CMK (cell line): ENCODE results near the gene DAB2IP.
"Not testable (repeated sequence)": the region's sequence is repeated elsewhere in the genome, so short reads cannot be mapped to it uniquely, and the experiment has no call there.

ENCODE experiments used
- DNase-seq: peaks from one replicate; pipeline ENCODE4 v3.0.0-alpha.2; 2010; ENCODE audit warnings: low read depth

DAB2IP gene

DNA sequence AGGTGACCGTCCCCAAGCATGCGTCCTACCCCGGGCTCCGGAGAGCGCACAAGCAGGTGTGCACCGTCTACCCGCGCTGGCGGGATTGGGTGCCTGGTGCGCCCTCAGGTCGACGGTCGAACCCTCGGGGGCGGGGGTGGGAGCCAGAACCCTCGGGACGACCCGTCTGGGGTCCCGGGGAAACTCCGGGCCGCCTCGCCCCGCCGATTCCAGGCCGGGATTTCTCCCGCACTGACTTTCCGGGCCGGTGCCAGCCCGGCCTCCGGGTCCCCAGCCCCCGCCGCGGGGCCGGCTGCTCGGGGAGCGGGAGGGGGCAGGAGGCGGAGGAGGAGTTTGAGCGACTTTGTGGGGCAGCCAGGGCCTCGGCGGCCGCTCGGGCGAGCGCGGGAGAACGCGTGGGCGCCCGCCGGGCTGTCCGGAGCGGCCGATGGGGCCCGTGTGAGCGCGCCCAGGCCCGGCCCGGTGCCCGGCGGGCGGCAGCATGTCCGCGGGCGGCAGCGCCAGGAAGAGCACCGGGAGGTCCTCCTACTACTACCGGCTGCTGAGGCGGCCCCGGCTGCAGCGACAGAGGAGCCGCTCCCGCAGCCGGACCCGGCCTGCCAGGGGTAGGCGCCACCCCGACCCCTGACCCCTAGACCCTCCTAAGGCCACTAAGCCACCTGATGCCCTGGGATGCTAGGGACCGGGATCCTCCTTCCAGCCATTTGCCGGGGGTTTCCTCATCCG, at the start of gene DAB2IP:
DAB2IP (plus strand) TSS at position 340 of the 726 bp plus-strand sequence; CDS start at position 482, 142 bp downstream.
- no peak for DNase-seq

- DNase-seq: no peak
Observed at GRCh38 chr9:121603028-121603427, 48.4 kb upstream of the DAB2IP start.

DNA sequence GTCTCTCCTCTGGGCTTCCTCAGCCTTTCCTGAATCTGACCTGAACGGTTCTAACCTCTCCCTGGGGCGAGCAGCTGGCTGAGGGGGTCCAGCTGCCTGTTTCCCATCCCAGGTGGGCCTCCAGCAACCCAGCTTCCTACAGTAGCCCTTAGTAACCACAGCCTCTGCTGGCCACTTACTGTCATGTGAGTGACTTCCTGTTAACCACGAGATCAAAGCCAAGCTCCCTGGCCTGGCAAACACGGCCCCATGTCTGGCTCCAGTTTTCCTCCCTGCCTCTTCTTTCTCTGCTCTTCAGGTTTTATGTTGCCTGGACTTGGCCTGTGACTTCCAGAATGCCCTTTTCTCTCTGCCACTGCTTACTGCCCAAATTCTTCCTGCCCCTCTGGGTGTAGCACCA, 47.2 kb upstream of the DAB2IP start:
- DNase-seq: no peak

- DNase-seq: no peak
Observed at GRCh38 chr9:121604654-121605053, 46.8 kb upstream of the DAB2IP start.

DNA sequence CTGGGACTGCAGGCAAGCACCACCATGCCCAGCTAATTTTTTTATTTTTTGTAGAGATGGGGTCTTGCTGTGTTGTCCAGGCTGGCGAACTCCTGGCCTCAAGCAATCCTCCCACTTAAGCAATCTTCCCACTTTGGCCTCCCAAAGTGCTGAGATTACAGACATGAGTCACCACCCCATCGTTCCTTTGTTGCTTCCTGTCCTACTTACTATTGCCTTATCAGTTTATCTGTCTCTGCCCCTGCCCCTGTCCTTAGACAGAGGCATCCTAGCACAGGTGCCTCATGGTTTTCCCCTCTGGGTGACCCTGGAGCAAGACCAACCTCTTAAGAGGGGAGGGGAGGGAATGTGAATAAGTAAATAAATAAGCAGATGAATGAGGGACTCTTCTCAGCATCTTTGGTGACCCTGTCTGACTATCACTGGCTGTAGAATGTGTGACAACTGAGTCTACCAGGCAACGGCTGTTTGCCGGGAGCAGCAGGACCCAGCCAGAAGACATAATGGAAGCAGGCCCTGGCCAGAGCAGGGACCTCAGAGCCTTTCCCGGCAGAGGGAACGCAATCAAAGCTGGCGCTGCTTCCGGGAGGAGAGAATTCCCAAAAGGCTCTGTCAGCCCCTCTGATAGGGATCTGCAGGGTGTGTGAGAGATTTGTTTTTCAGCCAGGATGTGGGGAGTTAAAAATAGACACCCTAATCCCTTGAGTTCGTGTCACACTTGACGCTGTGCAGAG, 43.8 kb upstream of the DAB2IP start:
- DNase-seq: no peak

DNA sequence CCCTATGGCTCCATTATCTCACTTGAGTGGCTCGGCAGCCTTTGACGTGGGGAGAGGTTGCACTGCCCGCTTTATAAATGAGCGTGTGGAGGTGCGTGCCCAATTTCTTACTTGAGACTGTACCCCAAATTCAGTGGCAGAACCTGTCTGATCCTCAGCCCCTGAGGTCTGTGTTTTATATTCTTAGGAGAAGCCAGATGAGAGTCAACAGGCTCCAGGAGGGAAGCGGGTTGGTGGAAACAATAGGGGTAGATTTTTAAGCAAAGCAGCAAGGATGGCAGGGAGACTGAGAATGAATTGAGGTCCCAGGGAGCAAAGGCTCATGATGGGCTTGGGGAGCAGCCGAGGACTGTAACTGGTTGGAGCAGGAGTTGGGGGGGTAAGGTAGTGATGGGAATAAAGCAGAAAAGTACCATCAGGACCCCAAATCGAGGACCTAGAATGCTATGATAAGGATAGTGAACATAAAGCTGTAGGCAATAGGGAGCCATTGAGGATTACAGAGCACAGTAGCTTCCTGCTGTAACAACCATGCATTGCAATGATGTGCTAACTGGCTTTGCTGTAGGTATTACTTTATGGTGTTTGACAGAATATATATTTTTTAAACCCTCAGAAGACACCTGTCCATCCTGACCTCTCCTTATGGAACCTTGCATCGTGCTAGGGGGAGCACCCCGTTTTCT, 43.1 kb upstream of the DAB2IP start:
- DNase-seq: no peak

GRCh38 chr9:121609822-121610637, 41.4 kb upstream of the DAB2IP start:
- DNase-seq: no peak

DNA sequence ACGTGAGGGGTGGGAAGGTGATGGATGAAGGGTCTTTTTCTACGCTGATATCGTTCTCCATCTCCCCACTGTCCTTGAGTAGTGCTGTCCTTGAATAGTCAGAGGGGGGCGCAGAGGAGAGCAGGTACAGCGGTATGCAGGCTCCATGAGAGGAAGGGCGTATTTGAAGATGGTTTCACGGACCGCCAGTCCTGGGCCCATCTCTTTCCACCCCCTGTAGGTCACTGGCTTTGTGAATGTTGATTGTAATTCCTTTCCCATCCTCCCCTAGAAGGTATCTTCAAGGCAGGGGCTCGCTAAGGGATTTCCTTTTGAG, 40.8 kb upstream of the DAB2IP start:
- no peak for DNase-seq

DNA sequence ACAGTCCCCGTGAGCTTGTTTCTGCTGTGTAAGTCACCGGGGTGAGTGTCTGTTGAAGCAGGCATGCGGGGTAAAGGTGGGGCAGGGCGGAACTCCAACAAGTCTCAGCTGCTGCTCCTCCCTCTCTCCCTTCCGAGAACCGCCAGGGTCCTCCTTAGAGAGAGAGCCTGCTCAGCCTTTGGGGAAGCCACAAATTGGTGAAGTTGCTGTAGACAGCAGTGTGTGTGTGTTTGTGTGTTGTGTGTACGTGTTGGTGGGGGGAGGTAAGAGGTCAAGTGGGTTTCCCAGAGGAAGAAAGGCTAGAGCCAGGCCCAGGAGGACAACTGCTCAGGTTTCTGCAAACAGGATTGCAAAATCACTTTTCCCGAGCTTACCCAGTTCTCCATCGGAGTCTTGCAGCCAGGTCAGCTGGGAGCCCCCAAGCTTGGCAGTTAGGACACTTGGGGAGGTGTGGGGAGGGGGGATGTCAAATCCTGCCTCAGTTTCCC, 38.9 kb upstream of the DAB2IP start:
- no peak for DNase-seq

- no peak for DNase-seq
Observed at GRCh38 chr9:121613009-121613752, 38.3 kb upstream of the DAB2IP start.

DNA sequence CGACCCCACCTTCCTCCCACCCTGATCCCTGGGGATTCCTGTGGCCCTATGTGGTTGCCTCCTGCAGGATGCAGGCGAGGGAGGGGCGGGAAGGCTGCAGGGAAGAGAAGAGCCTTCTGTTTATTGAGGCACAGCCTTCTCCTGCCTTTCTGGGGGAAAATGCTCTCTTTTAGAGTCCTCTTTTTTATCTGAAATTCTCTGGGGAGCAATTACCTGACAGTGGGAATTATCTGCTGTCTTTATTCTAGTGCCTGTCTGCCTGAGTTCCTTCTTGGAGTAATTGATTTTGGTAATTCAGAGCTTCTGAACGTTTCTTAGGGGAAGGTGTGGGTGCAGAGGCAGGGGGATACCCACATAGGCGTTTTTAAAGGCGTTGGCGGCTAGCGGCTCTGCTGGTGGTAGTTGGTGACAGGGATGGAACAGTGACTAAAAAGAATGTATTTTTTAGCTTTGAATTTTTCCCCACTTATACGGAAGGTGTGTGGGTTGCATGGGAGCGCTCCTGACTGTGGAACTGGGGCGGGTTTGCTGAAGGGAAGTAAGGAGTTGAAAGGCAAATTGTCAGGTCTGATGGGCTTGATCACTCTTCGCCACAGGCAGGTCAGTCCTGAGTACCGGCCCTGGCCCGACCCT, 35.2 kb upstream of the DAB2IP start:
- no peak for DNase-seq

- DNase-seq: no peak
Observed at GRCh38 chr9:121618504-121618903, 32.9 kb upstream of the DAB2IP start.

DNA sequence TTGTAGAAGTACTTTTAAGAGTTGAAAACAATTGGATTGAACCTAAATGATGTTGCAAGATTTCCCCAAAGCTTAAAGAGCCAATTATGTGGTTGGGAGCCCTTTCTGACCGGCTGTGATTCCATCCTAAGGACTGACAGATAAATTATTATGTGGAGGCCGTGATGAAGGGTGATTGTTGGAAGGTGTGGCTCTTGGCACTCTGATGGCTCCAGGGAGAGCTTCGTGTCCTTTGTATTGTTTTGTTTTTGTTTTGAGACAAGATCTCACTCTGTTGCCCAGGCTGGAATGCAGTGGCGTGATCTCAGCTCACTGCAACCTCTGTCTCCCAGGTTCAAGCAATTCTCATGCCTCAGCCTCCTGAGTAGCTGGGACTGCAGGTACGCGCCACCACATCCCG, 32.5 kb upstream of the DAB2IP start:
- not testable (repeated sequence) for DNase-seq

GRCh38 chr9:121619545-121620324, 31.7 kb upstream of the DAB2IP start:
- no peak for DNase-seq

DNA sequence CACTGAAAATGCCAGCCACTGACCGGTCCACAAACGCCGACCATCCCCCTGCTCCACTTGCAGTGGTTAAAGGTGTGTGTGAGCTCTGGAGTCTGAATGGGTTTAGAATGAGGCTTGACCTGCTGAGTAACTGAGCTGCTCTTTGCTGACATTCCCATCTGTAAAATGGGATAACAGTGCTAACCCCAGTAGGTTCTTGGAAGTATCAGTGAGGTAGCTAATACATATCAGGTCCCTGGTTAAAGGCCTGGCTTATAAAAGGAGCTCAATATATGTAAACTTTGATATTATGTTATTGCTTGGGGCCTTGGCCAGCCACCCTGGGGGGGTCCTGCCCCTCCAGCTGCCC, 31.1 kb upstream of the DAB2IP start:
- DNase-seq: no peak

- DNase-seq: no peak
Observed at GRCh38 chr9:121620777-121621449, 30.5 kb upstream of the DAB2IP start.

DNA sequence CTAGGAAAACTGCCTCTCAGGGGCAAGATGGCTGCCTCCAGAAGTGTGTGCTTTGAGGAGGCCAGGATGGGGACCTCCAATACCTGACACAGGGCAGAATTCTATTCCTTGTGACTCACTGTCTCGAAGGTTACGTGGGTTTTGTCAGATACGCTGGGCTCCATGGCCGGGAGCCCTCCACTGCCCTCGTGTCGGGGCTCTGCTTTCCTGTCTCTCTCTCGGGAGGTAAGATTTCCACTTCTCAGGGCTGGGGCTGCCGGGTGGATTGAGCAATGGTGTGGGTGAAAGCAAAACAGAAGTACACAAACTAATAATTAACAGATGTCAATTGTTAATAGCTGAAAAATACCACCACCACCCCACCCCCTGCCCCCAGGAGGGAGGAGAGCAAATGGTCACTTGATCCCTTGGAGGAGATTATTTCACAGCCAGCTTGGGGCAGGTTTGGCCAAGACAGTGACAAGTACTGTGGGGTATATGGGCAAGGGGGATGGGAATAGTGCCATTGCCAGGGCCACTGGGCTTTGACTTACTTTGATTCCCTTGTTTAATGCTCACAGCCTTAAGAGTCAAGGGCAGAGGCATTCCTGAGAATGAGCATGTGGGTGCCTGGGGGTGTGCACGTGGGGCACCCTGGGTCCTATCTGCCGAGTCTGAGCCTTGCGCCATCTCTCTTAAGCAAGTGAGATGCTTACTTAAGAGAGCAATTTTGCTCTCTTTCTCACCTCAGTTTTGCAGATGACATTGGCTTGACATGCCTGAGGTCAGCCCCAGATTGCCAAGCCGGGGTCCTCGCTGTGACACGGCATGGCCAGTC, 28.8 kb upstream of the DAB2IP start:
- no peak for DNase-seq

DNA sequence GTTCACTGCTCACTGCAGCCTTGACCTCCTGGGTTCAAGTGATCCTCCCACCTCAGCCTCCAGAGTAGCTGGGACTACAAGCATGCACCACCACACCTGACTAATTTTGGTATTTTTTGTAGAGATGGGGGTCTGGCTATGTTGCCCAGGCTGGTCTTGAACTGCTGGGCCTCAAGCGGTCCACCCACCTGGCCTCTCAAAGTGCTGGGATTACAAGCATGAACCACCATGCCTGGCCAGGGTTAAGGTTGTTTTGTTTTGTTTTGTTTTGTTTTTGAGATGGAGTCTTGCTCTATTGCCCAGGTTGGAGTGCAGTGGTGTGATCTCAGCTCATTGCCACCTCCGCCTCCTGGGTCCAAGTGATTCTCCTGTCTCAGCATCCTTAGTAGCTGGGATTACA, 28.0 kb upstream of the DAB2IP start:
- not testable (repeated sequence) for DNase-seq

- DNase-seq: no peak
Observed at GRCh38 chr9:121625590-121625989, 25.8 kb upstream of the DAB2IP start.
